H9 (cell line): ENCODE measurements around the gene ZNF212. TPM values are rescaled to one million over a fixed set of nuclear protein-coding genes. Genes with fewer than 3 reads are reported as not detected.
"Not testable (repeated sequence)": the region's sequence is repeated elsewhere in the genome, so short reads cannot be mapped to it uniquely, and the experiment has no call there.

Source experiments
- DNase-seq: peaks from one replicate; pipeline ENCODE4 v3.0.0-alpha.2; 2017
- H2AFZ ChIP-seq: one replicate; pipeline ENCODE4 v1.6.1; 2013; ENCODE audit warnings: mild to moderate bottlenecking, low read length, control low read depth, moderate library complexity
- H2AK5ac ChIP-seq: 2 replicates; pipeline ENCODE4 v1.6.1; 2013; ENCODE audit warnings: low read length, control low read depth, mixed read lengths; ENCODE audit not compliant: insufficient read length
- H2BK120ac ChIP-seq: one replicate; pipeline ENCODE4 v1.6.1; 2013; ENCODE audit warnings: low read depth, mild to moderate bottlenecking, low read length, control low read depth, inconsistent platforms; ENCODE audit not compliant: poor library complexity, severe bottlenecking
- H2BK12ac ChIP-seq: 2 replicates; pipeline ENCODE4 v1.6.1; 2013; ENCODE audit warnings: low read length, control low read depth, mixed read lengths, low read depth; ENCODE audit not compliant: insufficient read length
- H2BK15ac ChIP-seq: 2 replicates; pipeline ENCODE4 v1.6.1; 2013; ENCODE audit warnings: low read depth, low read length, control low read depth
- H2BK20ac ChIP-seq: one replicate; pipeline ENCODE4 v1.6.1; 2013; ENCODE audit warnings: low read depth, mild to moderate bottlenecking, low read length, control low read depth, inconsistent platforms; ENCODE audit not compliant: poor library complexity, severe bottlenecking
- H2BK5ac ChIP-seq: 2 replicates; pipeline ENCODE4 v1.6.1; 2013; ENCODE audit warnings: low read length, control low read depth, mixed read lengths; ENCODE audit not compliant: insufficient read length
- H3K14ac ChIP-seq: 2 replicates; pipeline ENCODE4 v1.6.1; 2013; ENCODE audit warnings: low read length, control low read depth; ENCODE audit not compliant: insufficient read depth
- H3K18ac ChIP-seq: 2 replicates; pipeline ENCODE4 v1.6.1; 2013; ENCODE audit warnings: low read depth, mild to moderate bottlenecking, mixed read lengths, low read length, control low read depth; ENCODE audit not compliant: insufficient read length
- H3K23ac ChIP-seq: 2 replicates; pipeline ENCODE4 v1.6.1; 2013; ENCODE audit warnings: low read length, control low read depth, mixed read lengths, low read depth; ENCODE audit not compliant: insufficient read length
- H3K23me2 ChIP-seq: 2 replicates; pipeline ENCODE4 v1.6.1; 2013; ENCODE audit warnings: low read depth, mild to moderate bottlenecking, mixed read lengths, low read length, control low read depth; ENCODE audit not compliant: insufficient read length, poor library complexity, severe bottlenecking
- H3K27ac ChIP-seq: 2 replicates; pipeline ENCODE4 v1.5.1; 2013; ENCODE audit warnings: low read length, control low read depth, mixed read lengths, low read depth; ENCODE audit not compliant: insufficient read length
- H3K27me3 ChIP-seq: 2 replicates; pipeline ENCODE4 v1.6.1; 2013; ENCODE audit warnings: low read length, control low read depth, inconsistent platforms; ENCODE audit not compliant: insufficient read depth
- H3K4ac ChIP-seq: 2 replicates; pipeline ENCODE4 v1.6.1; 2013; ENCODE audit warnings: low read depth, mild to moderate bottlenecking, control low read depth, inconsistent platforms, low read length, moderate library complexity
- H3K4me1 ChIP-seq: 2 replicates; pipeline ENCODE4 v1.6.1; 2013; ENCODE audit warnings: low read length, control low read depth, inconsistent platforms; ENCODE audit not compliant: insufficient read depth
- H3K4me2 ChIP-seq: 2 replicates; pipeline ENCODE4 v1.6.1; 2013; ENCODE audit warnings: low read length, control low read depth, mixed read lengths; ENCODE audit not compliant: insufficient read length, insufficient read depth
- H3K56ac ChIP-seq: 2 replicates; pipeline ENCODE4 v1.6.1; 2013; ENCODE audit warnings: low read depth, mild to moderate bottlenecking, mixed read lengths, low read length, control low read depth; ENCODE audit not compliant: insufficient read length
- H3K79me1 ChIP-seq: 2 replicates; pipeline ENCODE4 v1.6.1; 2013; ENCODE audit warnings: low read depth, mild to moderate bottlenecking, moderate library complexity, low read length, control low read depth, inconsistent platforms; ENCODE audit not compliant: insufficient read depth, poor library complexity, severe bottlenecking
- H3K79me2 ChIP-seq: 2 replicates; pipeline ENCODE4 v1.6.1; 2013; ENCODE audit warnings: low read length, control low read depth, inconsistent platforms; ENCODE audit not compliant: insufficient read depth
- H3K9ac ChIP-seq: 2 replicates; pipeline ENCODE4 v1.6.1; 2013; ENCODE audit warnings: low read length, control low read depth, mixed read lengths; ENCODE audit not compliant: insufficient read length; ENCODE audit errors: extremely low read depth
- H3K9me3 ChIP-seq: one replicate; pipeline ENCODE4 v1.6.1; 2013; ENCODE audit warnings: low read depth, low read length, inconsistent platforms; ENCODE audit not compliant: control insufficient read depth
- H3T11ph ChIP-seq: one replicate; pipeline ENCODE4 v1.6.1; 2013; ENCODE audit warnings: mild to moderate bottlenecking, low read length, control low read depth, inconsistent platforms
- H4K20me1 ChIP-seq: one replicate; pipeline ENCODE4 v1.6.1; 2013; ENCODE audit not compliant: control insufficient read depth, insufficient read length, insufficient read depth
- H4K5ac ChIP-seq: 2 replicates; pipeline ENCODE4 v1.6.1; 2013; ENCODE audit warnings: low read depth, mild to moderate bottlenecking, mixed read lengths, low read length, control low read depth; ENCODE audit not compliant: insufficient read length
- H4K8ac ChIP-seq: replicated peaks from 2 replicates; pipeline ENCODE4 v1.6.1; 2013; ENCODE audit warnings: low read length, control low read depth, mixed read lengths, low read depth; ENCODE audit not compliant: insufficient read length
- H4K91ac ChIP-seq: 2 replicates; pipeline ENCODE4 v1.6.1; 2013; ENCODE audit warnings: low read depth, mild to moderate bottlenecking, moderate library complexity, mixed read lengths, low read length, control low read depth; ENCODE audit not compliant: insufficient read length
- H3K27ac Mint-ChIP-seq, 3 experiments: 2 replicates in 2 of 3; 3 replicates in 1 of 3; pipeline ENCODE4 v1.8.0; 2020 to 2021; ENCODE audit warnings: mixed read lengths in 3 of 3, mild to moderate bottlenecking in 1 of 3, moderate library complexity in 1 of 3
- H3K27me3 Mint-ChIP-seq: 2 replicates; pipeline ENCODE4 v1.8.0; 2021; ENCODE audit warnings: low read depth, mild to moderate bottlenecking, moderate library complexity, mixed read lengths
- H3K36me3 Mint-ChIP-seq, 3 experiments: 2 replicates in 2 of 3; 3 replicates in 1 of 3; pipeline ENCODE4 v1.8.0; 2020 to 2021; ENCODE audit warnings: low read depth in 3 of 3, mixed read lengths in 3 of 3; ENCODE audit not compliant: insufficient read depth in 1 of 3
- H3K4me1 Mint-ChIP-seq, 2 experiments: 2 replicates each; pipeline ENCODE4 v1.8.0; 2020; ENCODE audit warnings: mixed read lengths in 2 of 2
- H3K4me3 Mint-ChIP-seq, 2 experiments: 2 replicates in 1 of 2; 3 replicates in 1 of 2; pipeline ENCODE4 v1.8.0; 2020 to 2021; ENCODE audit warnings: mild to moderate bottlenecking in 2 of 2, mixed read lengths in 2 of 2, moderate library complexity in 1 of 2
- H3K9me3 Mint-ChIP-seq, 2 experiments: 2 replicates in 1 of 2; 3 replicates in 1 of 2; pipeline ENCODE4 v1.8.0; 2020; ENCODE audit warnings: mild to moderate bottlenecking in 2 of 2, mixed read lengths in 2 of 2, moderate library complexity in 1 of 2
- WGBS: extraction: QIAGEN DNeasy Blood & Tissue Kit; methylation state at CpG from one replicate; pipeline ENCODE4 v1.1.7; 2013; ENCODE audit warnings: missing lambda C conversion rate, low lambda C conversion rate, mixed read lengths; ENCODE audit not compliant: insufficient read length; ENCODE audit errors: extremely low coverage; 5-methylcytosine and 5-hydroxymethylcytosine counted together
- total RNA-seq: library from RNA; stranded (reverse); gene quantifications from 2 replicates; pipeline ENCODE4 v1.2.1, GENCODE V29; 2021
- TF ChIP-seq, protein P1 (sequence below): fragments of 200-600 bp; sonication (generic); conservative IDR thresholded peaks from 3 replicates; pipeline ENCODE4 v1.8.0; 2021; ENCODE audit warnings: antibody characterized with exemption, mild to moderate bottlenecking

ZNF212 gene
- total RNA-seq, 1 experiment from 2014 or later, result 21.1 TPM

DNA sequence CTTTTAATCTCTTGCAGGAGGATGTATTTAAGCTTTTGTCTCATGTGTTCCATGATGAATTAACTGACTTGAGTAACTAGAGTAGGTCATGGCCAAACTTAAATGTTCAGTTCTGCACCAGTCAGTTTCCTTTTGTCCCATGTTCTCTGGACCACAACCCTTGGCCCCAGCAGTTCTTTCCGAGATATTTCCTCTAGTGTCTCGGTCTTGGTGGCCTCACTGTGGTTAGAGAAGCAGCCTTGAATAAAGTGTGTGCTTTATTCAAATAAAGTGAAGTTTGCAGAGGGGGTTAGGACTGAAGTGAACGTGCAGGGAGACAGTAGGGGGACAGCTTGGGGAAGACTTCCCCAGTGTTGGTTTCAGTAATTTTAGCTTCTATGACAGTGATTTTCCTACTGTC is 9.3 kb downstream of the ZNF212 start:
- Histone ChIP-seq H3K14ac (no peak overlapping the region), H3K27ac (no peak overlapping the region), H3K9me3 (no peaks in the 10 kb centered on the region), H2BK12ac (no peak overlapping the region), H3K27me3 (no peaks in the 10 kb centered on the region), H3K79me1 (peaks cover 7% of the 10 kb centered on the region), H3K18ac (no peak overlapping the region), H2BK5ac (no peak overlapping the region), H4K8ac (no peak overlapping the region), H3K9ac (no peak overlapping the region), H3K56ac (no peak overlapping the region), H3K79me2 (no peaks in the 10 kb centered on the region; the same call in 1 of the 2 replicates), H3K4me2 (no peak overlapping the region), H4K5ac (no peak overlapping the region), H2BK15ac (no peak overlapping the region), H4K20me1 (no peaks in the 10 kb centered on the region), H4K91ac (no peak overlapping the region), H3K23me2 (no peaks in the 10 kb centered on the region), H3T11ph (no peak overlapping the region), H3K4me1 (no peaks in the 10 kb centered on the region), H2AFZ (no peak overlapping the region), H3K23ac (no peak overlapping the region), H3K4ac (no peak overlapping the region), H2AK5ac (no peak overlapping the region), H2BK120ac (no peak overlapping the region), H2BK20ac (no peak overlapping the region)
- no CpG with 5 or more reads among the region's 3 CpGs for WGBS
- no peak for DNase-seq
- Mint-ChIP-seq H3K27ac (no peak overlapping the region), H3K9me3 (no peaks in the 10 kb centered on the region), H3K4me1 (no peaks in the 10 kb centered on the region), H3K36me3 (peaks cover 18 to 31% (median 30%) of the 10 kb centered on the region in 3 experiments; a peak in 6 of 7 replicates), H3K4me3 (no peak overlapping the region), H3K27me3 (no peaks in the 10 kb centered on the region)
- TF ChIP-seq, protein P1, sequence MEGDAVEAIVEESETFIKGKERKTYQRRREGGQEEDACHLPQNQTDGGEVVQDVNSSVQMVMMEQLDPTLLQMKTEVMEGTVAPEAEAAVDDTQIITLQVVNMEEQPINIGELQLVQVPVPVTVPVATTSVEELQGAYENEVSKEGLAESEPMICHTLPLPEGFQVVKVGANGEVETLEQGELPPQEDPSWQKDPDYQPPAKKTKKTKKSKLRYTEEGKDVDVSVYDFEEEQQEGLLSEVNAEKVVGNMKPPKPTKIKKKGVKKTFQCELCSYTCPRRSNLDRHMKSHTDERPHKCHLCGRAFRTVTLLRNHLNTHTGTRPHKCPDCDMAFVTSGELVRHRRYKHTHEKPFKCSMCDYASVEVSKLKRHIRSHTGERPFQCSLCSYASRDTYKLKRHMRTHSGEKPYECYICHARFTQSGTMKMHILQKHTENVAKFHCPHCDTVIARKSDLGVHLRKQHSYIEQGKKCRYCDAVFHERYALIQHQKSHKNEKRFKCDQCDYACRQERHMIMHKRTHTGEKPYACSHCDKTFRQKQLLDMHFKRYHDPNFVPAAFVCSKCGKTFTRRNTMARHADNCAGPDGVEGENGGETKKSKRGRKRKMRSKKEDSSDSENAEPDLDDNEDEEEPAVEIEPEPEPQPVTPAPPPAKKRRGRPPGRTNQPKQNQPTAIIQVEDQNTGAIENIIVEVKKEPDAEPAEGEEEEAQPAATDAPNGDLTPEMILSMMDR, result no peak

- H3K4me2 ChIP-seq, H2BK5ac ChIP-seq, H3K18ac ChIP-seq, H3K9me3 Mint-ChIP-seq, H3K23me2 ChIP-seq, H3K4me3 Mint-ChIP-seq, H3K27ac Mint-ChIP-seq, H3K27me3 Mint-ChIP-seq, H3K27me3 ChIP-seq, H3K4me1 ChIP-seq, H2BK12ac ChIP-seq, H2BK15ac ChIP-seq, H3K79me1 ChIP-seq, H3K9ac ChIP-seq, H3K23ac ChIP-seq, H4K5ac ChIP-seq, H4K20me1 ChIP-seq, H3K27ac ChIP-seq, H3K4me1 Mint-ChIP-seq, H3K56ac ChIP-seq, DNase-seq, H4K8ac ChIP-seq, H3K14ac ChIP-seq, H2BK120ac ChIP-seq, H4K91ac ChIP-seq, H3K4ac ChIP-seq, H2AK5ac ChIP-seq, H2AFZ ChIP-seq, H2BK20ac ChIP-seq, H3T11ph ChIP-seq, H3K79me2 ChIP-seq, H3K9me3 ChIP-seq: not testable (repeated sequence)
- WGBS, result no CpG with 5 or more reads among the region's 18 CpGs
- H3K36me3 Mint-ChIP-seq, result peaks cover 22 to 42% (median 41%) of the 10 kb centered on the region in 3 experiments; a peak in 6 of 7 replicates
Measured at GRCh38 chr7:149250151-149250550, 10.7 kb downstream of the ZNF212 start.
